ENCODE measurements around the gene GLP2R. TPM values are rescaled to one million over a fixed set of nuclear protein-coding genes. Genes with fewer than 3 reads are reported as not detected.

The GLP2R gene
- polyA plus RNA-seq, 1 of the 3 experiments (the other 2 are of a cell fraction): not detected

GRCh38 chr17:9938764-9939163 lies 113.0 kb downstream of the GLP2R start:
- Histone ChIP-seq H3K27me3 (ENCODE audit: insufficient read depth) (no peaks in the 10 kb centered on the region), H3K9me3 (no peaks in the 10 kb centered on the region), H3K4me3 (ENCODE audit: low read depth in 2 of 2, low read length in 1 of 2) (no peak overlapping the region), H3K4me1 (ENCODE audit: control insufficient read depth in 1 of 2, insufficient read depth in 2 of 2, low read depth in 1 of 2, low read length in 1 of 2) (no peaks in the 10 kb centered on the region), H2AFZ (ENCODE audit: low read depth) (no peak overlapping the region), H3K79me2 (ENCODE audit: insufficient read depth) (no peaks in the 10 kb centered on the region), H3K36me3 (replicated peaks in 1 of 2; ENCODE audit: control insufficient read depth in 1 of 2, insufficient read depth in 2 of 2, low read length in 1 of 2) (no peaks in the 10 kb centered on the region), H3F3A (replicated peaks; ENCODE audit: insufficient read depth) (no peaks in the 10 kb centered on the region), H3K4me2 (no peak overlapping the region), H3K27ac (ENCODE audit: low read depth in 2 of 2, low read length in 1 of 2) (no peak overlapping the region), H3K9ac (no peak overlapping the region), H4K20me1 (ENCODE audit: insufficient read depth) (no peaks in the 10 kb centered on the region), H3K9me2 (no peaks in the 10 kb centered on the region)
- CTCF ChIA-PET: interaction anchor here (0.7 to 1.1 kb wide), 2 partner anchors 10 to 17 kb away, joined by 3 to 5 read pairs; no protein-coding TSS in a partner anchor
- no peak for DNase-seq
- no peak for TF ChIP-seq FOXJ3 (CRISPR knock-in tag; IDR thresholded peaks at IDR 0.05)
- no peak for TF ChIP-seq MAX (IDR thresholded peaks at IDR 0.05; ENCODE audit: low read depth)
- TF ChIP-seq TAF1 (IDR thresholded peaks at IDR 0.05; ENCODE audit: borderline replicate concordance, low read depth, low read length): no peak
- TF ChIP-seq SMC3 (IDR thresholded peaks at IDR 0.05; ENCODE audit: low read depth, low read length): no peak
- no peak for TF ChIP-seq NRF1 (IDR thresholded peaks at IDR 0.05; ENCODE audit: low read depth, low read length)
- TF ChIP-seq FOXM1 (IDR thresholded peaks at IDR 0.05; ENCODE audit: low read depth): no peak
- no peak for TF ChIP-seq CHD2 (IDR thresholded peaks at IDR 0.05; ENCODE audit: low read length, partially characterized antibody)
- TF ChIP-seq ZBTB33 (IDR thresholded peaks at IDR 0.05; ENCODE audit: borderline replicate concordance, low read depth): no peak
- TF ChIP-seq ELF1 (IDR thresholded peaks at IDR 0.05): no peak
- no peak for TF ChIP-seq CTCF (IDR thresholded peaks at IDR 0.05)
- TF ChIP-seq PBX3 (IDR thresholded peaks at IDR 0.05): no peak
- no peak for TF ChIP-seq MEF2A (IDR thresholded peaks at IDR 0.05; ENCODE audit: borderline replicate concordance, low read depth)
- TF ChIP-seq GATA2 (CRISPR knock-in tag; IDR thresholded peaks at IDR 0.05): no peak
- TF ChIP-seq TCF12 (IDR thresholded peaks at IDR 0.05): no peak
- 4% methylated on average over 1 of the region's 1 CpG for WGBS (ENCODE audit: low lambda C conversion rate)
- POLR2A ChIA-PET: no interaction called here
